ENCODE data around the gene KTN1.

The KTN1 gene

GRCh38 chr14:55731311-55731872, 151.4 kb downstream of the KTN1 start:
- Histone ChIP-seq H3K4me3 (ENCODE audit: low read length) (no peak overlapping the region), H3K36me3 (ENCODE audit: control insufficient read depth, insufficient read depth, low read length) (no peaks in the 10 kb centered on the region), H3K27me3 (ENCODE audit: control insufficient read depth, insufficient read depth, low read length) (no peaks in the 10 kb centered on the region), H3K9me3 (ENCODE audit: control insufficient read depth, insufficient read depth, low read length) (no peaks in the 10 kb centered on the region), H3K27ac (ENCODE audit: low read length) (no peak overlapping the region), H3K4me1 (ENCODE audit: control insufficient read depth, insufficient read depth, low read length) (no peaks in the 10 kb centered on the region)
- no CpG with 5 or more reads among the region's 4 CpGs for WGBS (ENCODE audit: insufficient coverage, insufficient read length)
- DNase-seq (ENCODE audit: low read depth, low spot score) = no peak

GRCh38 chr14:55731881-55732498, 152.0 kb downstream of the KTN1 start:
- Histone ChIP-seq H3K36me3 (ENCODE audit: control insufficient read depth, insufficient read depth, low read length) (no peaks in the 10 kb centered on the region), H3K27ac (ENCODE audit: low read length) (no peak overlapping the region), H3K4me1 (ENCODE audit: control insufficient read depth, insufficient read depth, low read length) (no peaks in the 10 kb centered on the region), H3K4me3 (ENCODE audit: low read length) (no peak overlapping the region), H3K27me3 (ENCODE audit: control insufficient read depth, insufficient read depth, low read length) (no peaks in the 10 kb centered on the region), H3K9me3 (ENCODE audit: control insufficient read depth, insufficient read depth, low read length) (no peaks in the 10 kb centered on the region)
- no CpG with 5 or more reads among the region's 2 CpGs for WGBS (ENCODE audit: insufficient coverage, insufficient read length)
- no peak for DNase-seq (ENCODE audit: low read depth, low spot score)

- Histone ChIP-seq H3K9me3 (ENCODE audit: control insufficient read depth, insufficient read depth, low read length) (no peaks in the 10 kb centered on the region), H3K4me3 (ENCODE audit: low read length) (no peak overlapping the region), H3K27ac (ENCODE audit: low read length) (no peak overlapping the region), H3K36me3 (ENCODE audit: control insufficient read depth, insufficient read depth, low read length) (no peaks in the 10 kb centered on the region), H3K27me3 (ENCODE audit: control insufficient read depth, insufficient read depth, low read length) (no peaks in the 10 kb centered on the region), H3K4me1 (ENCODE audit: control insufficient read depth, insufficient read depth, low read length) (no peaks in the 10 kb centered on the region)
- WGBS (ENCODE audit: insufficient coverage, insufficient read length) = no CpG with 5 or more reads among the region's 3 CpGs
- DNase-seq (ENCODE audit: low read depth, low spot score) = no peak
Measured at GRCh38 chr14:55733599-55733998, 153.6 kb downstream of the KTN1 start.
